Measurements from ENCODE around the gene NMD3.

Gene NMD3

GRCh38 chr3:161268601-161269000, 47.5 kb downstream of the NMD3 start:
- DNase-seq (ENCODE audit: low read depth, low spot score), result no peak
- no peak overlapping the region for H3K4me3 ChIP-seq (ENCODE audit: low read depth, low read length)
- POLR2A ChIA-PET, result no interaction called here
- CTCF ChIA-PET, result interaction anchor here (0.8 kb wide), 1 partner anchor 8 kb away, joined by 3 read pairs; no protein-coding TSS in a partner anchor
- no peak for TF ChIP-seq CTCF (IDR thresholded peaks at IDR 0.05; ENCODE audit: insufficient read depth, low read length, missing control alignments)

GRCh38 chr3:161270991-161271390, 49.9 kb downstream of the NMD3 start:
- no peak for DNase-seq (ENCODE audit: low read depth, low spot score)
- no peak for TF ChIP-seq CTCF (IDR thresholded peaks at IDR 0.05; ENCODE audit: insufficient read depth, low read length, missing control alignments)
- H3K4me3 ChIP-seq (ENCODE audit: low read depth, low read length), result no peak overlapping the region
- CTCF ChIA-PET, result interaction anchor here (0.8 to 2.8 kb wide), 9 partner anchors 13 to 155 kb away, joined by 3 to 20 read pairs (median 3); no protein-coding TSS in a partner anchor
- POLR2A ChIA-PET, result no interaction called here

DNA sequence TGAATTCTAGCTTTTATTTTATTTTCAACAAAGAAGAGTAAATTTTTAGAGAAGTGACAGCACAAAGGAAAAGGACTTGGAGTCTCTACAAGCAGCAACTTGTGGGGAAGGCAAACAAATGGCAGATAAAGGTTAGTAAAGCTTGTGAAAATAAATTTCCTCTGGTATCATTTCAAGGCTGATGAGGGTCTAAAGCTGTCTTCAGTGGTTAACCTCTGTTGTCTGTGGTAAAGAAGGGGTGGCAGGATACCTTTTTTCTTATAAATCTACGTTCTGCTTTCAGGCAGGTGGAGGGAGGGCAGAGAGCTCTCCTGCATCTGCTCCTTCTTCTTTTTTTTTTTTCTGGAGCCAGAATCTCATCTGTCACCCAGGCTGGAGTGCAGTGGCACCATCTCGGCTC, 50.5 kb downstream of the NMD3 start:
- CTCF ChIA-PET, result interaction anchor here (0.8 to 2.8 kb wide), 11 partner anchors 13 to 155 kb away, joined by 3 to 20 read pairs (median 3); no protein-coding TSS in a partner anchor
- no peak for TF ChIP-seq CTCF (IDR thresholded peaks at IDR 0.05; ENCODE audit: insufficient read depth, low read length, missing control alignments)
- H3K4me3 ChIP-seq (ENCODE audit: low read depth, low read length), result no peak overlapping the region
- DNase-seq (ENCODE audit: low read depth, low spot score), result no peak
- POLR2A ChIA-PET, result no interaction called here

GRCh38 chr3:161272524-161272923, 51.4 kb downstream of the NMD3 start:
- TF ChIP-seq CTCF (IDR thresholded peaks at IDR 0.05; ENCODE audit: insufficient read depth, low read length, missing control alignments), result no peak
- ChIA-PET POLR2A (no interaction called here), CTCF (interaction anchor here (1.1 to 2.8 kb wide), 6 partner anchors 12 to 150 kb away, joined by 3 to 20 read pairs (median 4); no protein-coding TSS in a partner anchor)
- H3K4me3 ChIP-seq (ENCODE audit: low read depth, low read length), result no peak overlapping the region
- DNase-seq (ENCODE audit: low read depth, low spot score), result no peak

GRCh38 chr3:161273589-161274218, 52.6 kb downstream of the NMD3 start:
- DNase-seq (ENCODE audit: low read depth, low spot score), result no peak
- TF ChIP-seq CTCF (IDR thresholded peaks at IDR 0.05; ENCODE audit: insufficient read depth, low read length, missing control alignments), result no peak
- no peak overlapping the region for H3K4me3 ChIP-seq (ENCODE audit: low read depth, low read length)
- CTCF ChIA-PET, result interaction anchor here (0.7 to 3.5 kb wide), 16 partner anchors 11 to 317 kb away, joined by 3 to 41 read pairs (median 6); partner anchors contain the start of gene NMD3
- POLR2A ChIA-PET, result no interaction called here

GRCh38 chr3:161274691-161275298, 53.7 kb downstream of the NMD3 start:
- H3K4me3 ChIP-seq (ENCODE audit: low read depth, low read length), result no peak overlapping the region
- DNase-seq (ENCODE audit: low read depth, low spot score), result no peak
- CTCF ChIA-PET, result interaction anchor here (0.7 to 3.5 kb wide), 42 partner anchors 8 to 356 kb away, joined by 3 to 41 read pairs (median 4); partner anchors contain the start of genes NMD3 and SPTSSB
- POLR2A ChIA-PET, result no interaction called here
- peak; percentile 47 for TF ChIP-seq CTCF (IDR thresholded peaks at IDR 0.05; ENCODE audit: insufficient read depth, low read length, missing control alignments)
